Activated T-helper 1 cell treated with anti-CD3 and anti-CD28 coated beads, Interleukin-12 subunit alpha, Interleukin-12 subunit beta, Interleukin-2, Interleukin-4 antibody, amounts not matched to agents 30 ng/mL and 10 ng/mL and 1 ng/mL, durations not matched to agents 14 hours and 24 hours and 36 hours (primary cell): ENCODE measurements around the gene PKNOX2. TPM values are rescaled to one million over a fixed set of nuclear protein-coding genes. Genes with fewer than 3 reads are reported as not detected.
A peak's percentile ranks its signal among the peaks of the same experiment; 100 is the strongest.

ENCODE experiments used
- DNase-seq: peaks from one replicate; pipeline ENCODE4 v3.0.0; 2021; ENCODE audit warnings: low spot score
- H3K27ac Mint-ChIP-seq: one replicate; pipeline ENCODE4 v1.8.0; 2021; ENCODE audit warnings: mild to moderate bottlenecking, mixed read lengths
- H3K27me3 Mint-ChIP-seq: one replicate; pipeline ENCODE4 v1.8.0; 2022; ENCODE audit warnings: mild to moderate bottlenecking, moderate library complexity, mixed read lengths; ENCODE audit not compliant: insufficient read depth
- H3K36me3 Mint-ChIP-seq: one replicate; pipeline ENCODE4 v1.8.0; 2021; ENCODE audit warnings: low read depth, mixed read lengths
- H3K4me1 Mint-ChIP-seq: one replicate; pipeline ENCODE4 v1.8.0; 2021; ENCODE audit warnings: low read depth, mixed read lengths
- H3K4me3 Mint-ChIP-seq: one replicate; pipeline ENCODE4 v1.8.0; 2021; ENCODE audit warnings: mild to moderate bottlenecking, moderate library complexity, mixed read lengths
- H3K9me3 Mint-ChIP-seq: one replicate; pipeline ENCODE4 v1.8.0; 2021; ENCODE audit warnings: mixed read lengths
- intact Hi-C: fragments of 100-400 bp; cut with micrococcal nuclease; formaldehyde crosslinking; loops from one replicate; pipeline ENCODE4 v1.15.1; 2024
- total RNA-seq: library from RNA; stranded (reverse); gene quantifications from 2 replicates; pipeline ENCODE4 v1.2.3, GENCODE V29; 2022

Gene PKNOX2, protein sequence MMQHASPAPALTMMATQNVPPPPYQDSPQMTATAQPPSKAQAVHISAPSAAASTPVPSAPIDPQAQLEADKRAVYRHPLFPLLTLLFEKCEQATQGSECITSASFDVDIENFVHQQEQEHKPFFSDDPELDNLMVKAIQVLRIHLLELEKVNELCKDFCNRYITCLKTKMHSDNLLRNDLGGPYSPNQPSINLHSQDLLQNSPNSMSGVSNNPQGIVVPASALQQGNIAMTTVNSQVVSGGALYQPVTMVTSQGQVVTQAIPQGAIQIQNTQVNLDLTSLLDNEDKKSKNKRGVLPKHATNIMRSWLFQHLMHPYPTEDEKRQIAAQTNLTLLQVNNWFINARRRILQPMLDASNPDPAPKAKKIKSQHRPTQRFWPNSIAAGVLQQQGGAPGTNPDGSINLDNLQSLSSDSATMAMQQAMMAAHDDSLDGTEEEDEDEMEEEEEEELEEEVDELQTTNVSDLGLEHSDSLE
- total RNA-seq: not detected in 2 replicates

DNA sequence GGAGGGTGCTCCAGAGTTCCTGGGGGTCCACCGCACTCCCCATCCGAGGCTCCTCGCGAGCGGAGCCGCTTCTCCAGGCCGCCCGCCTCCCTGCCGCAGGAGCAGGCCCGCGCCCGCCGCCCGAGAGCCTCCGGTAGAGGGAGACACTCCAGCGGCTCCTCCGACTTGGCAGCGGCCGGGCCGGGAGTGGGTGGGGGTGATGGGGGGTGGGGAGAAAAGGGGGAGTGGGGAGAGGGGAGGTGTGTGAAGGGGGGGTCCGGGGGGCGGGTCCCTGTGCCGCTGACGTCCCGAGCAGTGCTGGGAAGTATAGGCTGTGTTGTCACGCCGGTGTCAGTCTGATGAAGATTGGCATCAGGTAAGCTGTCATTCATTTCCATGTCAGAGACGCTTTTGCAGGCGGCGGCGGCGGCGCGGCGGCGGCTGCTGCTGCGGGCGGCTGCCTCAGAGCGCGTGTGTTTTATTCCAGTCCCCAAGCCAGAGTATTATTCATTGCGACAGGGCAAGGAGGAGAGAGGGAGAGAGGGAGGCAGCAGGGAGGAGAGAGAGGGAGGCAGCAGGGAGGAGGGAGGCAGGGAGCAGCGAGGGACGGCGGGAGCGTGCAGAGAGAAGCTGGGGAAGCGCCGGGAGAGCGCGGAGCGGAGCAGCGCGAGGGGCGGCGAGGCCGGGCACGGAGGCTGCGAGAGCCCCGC, at the start of gene PKNOX2:
Gene PKNOX2, plus strand, starts transcription at position 330 of the 689 bp plus-strand sequence. CDS start 186,555 bp downstream, outside the sequence.
- peaks cover 65% of the 10 kb centered on the region for H3K27me3 Mint-ChIP-seq
- peak within 1 kb of the TSS; percentile 91 for H3K4me3 Mint-ChIP-seq
- no peaks in the 10 kb centered on the region for H3K36me3 Mint-ChIP-seq
- H3K27ac Mint-ChIP-seq: no peak within 1 kb of the TSS
- no peaks in the 10 kb centered on the region for H3K9me3 Mint-ChIP-seq
- DNase-seq: peak; percentile 39
- intact Hi-C loops: loop anchor here (1.0 to 10.0 kb wide), 4 partner anchors 53 to 322 kb away; partner anchors contain the start of genes ROBO3 and TMEM218
- peaks cover 16% of the 10 kb centered on the region for H3K4me1 Mint-ChIP-seq

DNA sequence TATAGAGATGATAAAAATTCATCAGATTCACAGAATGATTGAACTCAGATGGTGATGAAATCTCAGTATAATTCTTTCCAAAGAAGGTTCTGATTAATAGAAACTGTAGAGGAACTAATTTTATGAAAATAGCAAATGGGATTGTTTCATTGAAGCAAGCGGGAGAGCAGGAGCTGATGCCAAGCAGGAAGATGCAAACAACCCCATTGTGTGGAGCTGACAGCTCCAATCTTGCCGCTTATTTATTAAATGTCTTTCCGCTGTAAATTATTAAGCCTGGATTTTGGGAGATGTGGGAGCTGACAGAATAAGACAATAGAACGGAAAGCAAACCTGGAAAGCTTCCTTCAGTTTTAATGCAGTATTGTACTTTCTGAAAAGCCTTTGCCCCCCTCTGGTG, 47.1 kb upstream of the PKNOX2 start:
- H3K27ac Mint-ChIP-seq: no peak overlapping the region
- intact Hi-C loops: no loop called here
- no peak overlapping the region for H3K4me3 Mint-ChIP-seq
- H3K4me1 Mint-ChIP-seq: no peaks in the 10 kb centered on the region
- no peak for DNase-seq
- peaks cover 17% of the 10 kb centered on the region for H3K27me3 Mint-ChIP-seq
- H3K9me3 Mint-ChIP-seq: peaks cover 4% of the 10 kb centered on the region
- no peaks in the 10 kb centered on the region for H3K36me3 Mint-ChIP-seq

GRCh38 chr11:125123194-125123946, 41.2 kb upstream of the PKNOX2 start:
- H3K4me1 Mint-ChIP-seq: no peaks in the 10 kb centered on the region
- H3K36me3 Mint-ChIP-seq: no peaks in the 10 kb centered on the region
- H3K27me3 Mint-ChIP-seq: peaks cover 31% of the 10 kb centered on the region
- DNase-seq: no peak
- H3K27ac Mint-ChIP-seq: no peak overlapping the region
- H3K4me3 Mint-ChIP-seq: no peak overlapping the region
- no peaks in the 10 kb centered on the region for H3K9me3 Mint-ChIP-seq
- intact Hi-C loops: no loop called here

DNA sequence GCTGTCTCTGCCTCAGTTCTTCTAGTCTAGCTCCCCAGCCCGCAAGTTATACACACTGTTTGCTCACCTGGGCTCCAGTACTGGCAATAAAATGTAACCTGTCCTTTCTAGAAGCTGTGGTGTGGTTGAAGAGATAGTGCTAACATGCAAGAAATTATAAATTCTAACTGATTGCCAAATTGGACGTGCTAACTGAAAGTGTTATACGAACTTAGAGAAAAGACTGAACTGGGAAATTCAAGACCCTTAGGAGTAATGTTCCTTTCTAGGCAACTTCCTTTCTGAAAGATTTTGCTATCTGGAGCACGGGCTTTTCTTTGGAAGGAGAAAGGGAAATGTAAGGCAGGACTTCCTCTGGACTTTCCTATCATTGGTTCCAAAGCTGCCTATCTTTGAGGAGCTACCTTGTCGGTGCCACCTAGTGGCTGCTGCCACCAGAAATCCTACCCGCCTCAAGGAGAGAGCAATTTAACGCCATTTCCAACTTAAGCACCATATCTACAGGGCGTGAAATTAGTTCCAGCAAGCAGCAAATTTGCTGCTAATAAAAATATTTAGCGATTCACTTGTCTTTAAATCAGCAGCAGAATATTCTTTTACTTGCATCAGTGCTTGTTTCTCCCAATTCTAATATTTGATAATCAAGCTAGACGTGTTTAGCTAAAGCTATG, 40.5 kb upstream of the PKNOX2 start:
- Mint-ChIP-seq H3K9me3 (no peaks in the 10 kb centered on the region), H3K36me3 (no peaks in the 10 kb centered on the region), H3K4me3 (no peak overlapping the region), H3K4me1 (no peaks in the 10 kb centered on the region), H3K27ac (no peak overlapping the region), H3K27me3 (peaks cover 33% of the 10 kb centered on the region)
- no peak for DNase-seq
- intact Hi-C loops: loop anchor here (1.0 to 2.0 kb wide), 3 partner anchors 13 to 162 kb away; partner anchors contain the start of gene TMEM218

DNA sequence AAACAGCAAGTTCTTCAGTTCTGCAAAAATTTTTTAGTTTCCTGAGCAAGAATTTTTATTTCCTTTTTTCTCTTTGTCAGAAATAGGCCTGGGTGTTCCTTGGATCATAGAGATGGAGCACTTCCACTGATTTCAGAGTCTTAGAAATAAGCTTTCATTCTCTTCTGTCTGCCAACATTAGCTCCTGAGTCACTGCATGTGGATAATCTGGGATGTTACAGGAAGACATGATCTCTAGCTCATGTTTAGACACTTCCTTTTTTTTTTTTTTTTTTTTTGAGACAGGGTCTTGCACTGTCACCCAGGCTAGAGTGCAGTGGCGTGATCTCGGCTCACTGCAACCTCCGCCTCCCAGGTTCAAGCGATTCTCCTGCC, 39.9 kb upstream of the PKNOX2 start:
- Mint-ChIP-seq H3K36me3 (no peaks in the 10 kb centered on the region), H3K9me3 (no peaks in the 10 kb centered on the region), H3K27ac (no peak overlapping the region), H3K4me3 (no peak overlapping the region), H3K4me1 (no peaks in the 10 kb centered on the region), H3K27me3 (peaks cover 32% of the 10 kb centered on the region)
- no peak for DNase-seq
- intact Hi-C loops: loop anchor here (1.0 to 2.0 kb wide), 3 partner anchors 13 to 162 kb away; partner anchors contain the start of gene TMEM218

GRCh38 chr11:125128450-125128849, 36.1 kb upstream of the PKNOX2 start:
- H3K36me3 Mint-ChIP-seq: no peaks in the 10 kb centered on the region

GRCh38 chr11:125129316-125129993, 35.1 kb upstream of the PKNOX2 start:
- intact Hi-C loops: no loop called here
- DNase-seq: no peak

More at GRCh38 chr11:125128450-125128849, 36.1 kb upstream of the PKNOX2 start:
- Mint-ChIP-seq H3K9me3 (no peaks in the 10 kb centered on the region), H3K27me3 (peaks cover 31% of the 10 kb centered on the region), H3K27ac (no peak overlapping the region), H3K4me1 (no peaks in the 10 kb centered on the region), H3K4me3 (no peak overlapping the region)
- no peak for DNase-seq
- intact Hi-C loops: no loop called here

GRCh38 chr11:125132071-125132470, 32.5 kb upstream of the PKNOX2 start:
- intact Hi-C loops: no loop called here
- Mint-ChIP-seq H3K36me3 (no peaks in the 10 kb centered on the region), H3K4me1 (no peaks in the 10 kb centered on the region), H3K27me3 (peaks cover 29% of the 10 kb centered on the region), H3K4me3 (no peak overlapping the region), H3K9me3 (no peaks in the 10 kb centered on the region), H3K27ac (no peak overlapping the region)
- no peak for DNase-seq

More at GRCh38 chr11:125129316-125129993, 35.1 kb upstream of the PKNOX2 start:
- Mint-ChIP-seq H3K27ac (no peak overlapping the region), H3K27me3 (peaks cover 29% of the 10 kb centered on the region), H3K9me3 (no peaks in the 10 kb centered on the region), H3K4me1 (no peaks in the 10 kb centered on the region), H3K4me3 (no peak overlapping the region), H3K36me3 (no peaks in the 10 kb centered on the region)

DNA sequence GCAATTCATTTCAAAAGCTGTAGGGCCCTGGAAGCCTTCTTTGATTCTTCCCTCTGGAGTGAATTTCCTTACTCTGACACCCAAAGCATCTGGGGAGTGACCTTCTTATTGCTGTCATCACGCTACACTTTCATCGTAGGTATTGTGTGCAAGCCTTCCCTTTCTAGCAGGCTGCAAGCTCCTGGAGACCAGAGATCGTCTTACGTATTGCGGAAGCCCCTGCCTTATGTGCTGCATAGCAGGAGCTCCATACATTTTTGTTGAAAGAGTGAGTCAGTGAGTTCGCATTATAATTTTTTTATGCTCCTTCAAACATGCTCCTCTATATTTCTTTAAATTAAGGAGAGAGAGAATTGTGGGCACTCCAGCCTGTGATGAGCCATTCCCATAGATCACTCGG, 32.0 kb upstream of the PKNOX2 start:
- Mint-ChIP-seq H3K27me3 (peaks cover 25% of the 10 kb centered on the region), H3K27ac (no peak overlapping the region), H3K4me3 (no peak overlapping the region), H3K4me1 (no peaks in the 10 kb centered on the region), H3K36me3 (no peaks in the 10 kb centered on the region), H3K9me3 (no peaks in the 10 kb centered on the region)
- intact Hi-C loops: no loop called here
- no peak for DNase-seq

GRCh38 chr11:125136001-125136400, 28.6 kb upstream of the PKNOX2 start:
- Mint-ChIP-seq H3K4me1 (no peaks in the 10 kb centered on the region), H3K9me3 (no peaks in the 10 kb centered on the region), H3K27me3 (peaks cover 18% of the 10 kb centered on the region), H3K27ac (no peak overlapping the region), H3K4me3 (no peak overlapping the region), H3K36me3 (no peaks in the 10 kb centered on the region)
- no peak for DNase-seq
- intact Hi-C loops: no loop called here

- no peaks in the 10 kb centered on the region for H3K4me1 Mint-ChIP-seq
- H3K27ac Mint-ChIP-seq: no peak overlapping the region
- no peak for DNase-seq
- no peaks in the 10 kb centered on the region for H3K9me3 Mint-ChIP-seq
- H3K36me3 Mint-ChIP-seq: no peaks in the 10 kb centered on the region
- peaks cover 27% of the 10 kb centered on the region for H3K27me3 Mint-ChIP-seq
- H3K4me3 Mint-ChIP-seq: no peak overlapping the region
- intact Hi-C loops: no loop called here
Observed at GRCh38 chr11:125138966-125139365, 25.6 kb upstream of the PKNOX2 start.

DNA sequence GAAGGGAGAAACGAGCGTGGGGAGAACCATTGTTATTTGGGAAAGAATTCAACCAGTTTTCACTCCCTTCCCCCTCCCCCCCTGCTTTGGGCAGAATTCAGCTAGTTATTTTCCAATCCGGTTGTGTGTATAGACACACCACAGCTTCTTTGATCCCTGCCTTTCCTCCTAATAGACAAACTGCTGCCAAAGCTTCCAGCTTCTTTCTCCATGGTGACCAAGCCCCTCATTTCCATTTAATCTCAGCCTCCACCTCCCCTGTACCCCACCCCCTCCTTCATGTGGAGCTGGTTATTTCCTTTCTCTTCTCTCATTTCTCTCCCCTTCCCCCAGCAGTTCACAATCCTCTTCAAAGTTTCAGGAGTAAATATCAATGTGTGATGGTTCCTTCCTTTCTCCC, 24.8 kb upstream of the PKNOX2 start:
- Mint-ChIP-seq H3K27ac (no peak overlapping the region), H3K9me3 (no peaks in the 10 kb centered on the region), H3K36me3 (no peaks in the 10 kb centered on the region), H3K4me3 (no peak overlapping the region), H3K4me1 (no peaks in the 10 kb centered on the region), H3K27me3 (peaks cover 24% of the 10 kb centered on the region)
- DNase-seq: no peak
- intact Hi-C loops: loop anchor here (2.0 to 10.0 kb wide), 3 partner anchors 77 to 265 kb away; partner anchors contain the start of gene SLC37A2
